BE2C (cell line): ENCODE measurements around the gene TXLNG.
"Not testable (repeated sequence)": the region's sequence is repeated elsewhere in the genome, so short reads cannot be mapped to it uniquely, and the experiment has no call there.

ENCODE experiments used
- DNase-seq: peaks from one replicate; pipeline ENCODE4 v3.0.0-alpha.2; 2020
- H3K27me3 ChIP-seq: fragments of 250-450 bp; sonication (Bioruptor Pico); 2 replicates; pipeline ENCODE4 v1.5.1; 2020; ENCODE audit warnings: mild to moderate bottlenecking
- H3K36me3 ChIP-seq: fragments of 250-450 bp; sonication (Bioruptor Pico); 2 replicates; pipeline ENCODE4 v1.5.1; 2020; ENCODE audit warnings: mild to moderate bottlenecking
- H3K4me1 ChIP-seq: fragments of 250-450 bp; sonication (Bioruptor Pico); 2 replicates; pipeline ENCODE4 v1.5.1; 2020
- H3K4me3 ChIP-seq: 2 replicates; pipeline ENCODE4 v1.5.1; 2011; ENCODE audit warnings: low read depth, low read length
- H3K9me3 ChIP-seq: fragments of 250-450 bp; sonication (Bioruptor Pico); 2 replicates; pipeline ENCODE4 v1.5.1; 2020
- CTCF ChIP-seq: IDR thresholded peaks from 2 replicates; pipeline ENCODE4 v1.5.1; 2012; ENCODE audit warnings: mild to moderate bottlenecking, low read depth, low read length

TXLNG gene

GRCh38 chrX:16852617-16853179 lies 66.4 kb downstream of the TXLNG start:
- no peak overlapping the region for H3K4me3 ChIP-seq
- peaks cover 22% of the 10 kb centered on the region for H3K36me3 ChIP-seq
- H3K4me1 ChIP-seq = no peaks in the 10 kb centered on the region
- no peak for DNase-seq
- no peaks in the 10 kb centered on the region for H3K9me3 ChIP-seq
- H3K27me3 ChIP-seq = no peaks in the 10 kb centered on the region
- no peak for TF ChIP-seq CTCF

DNA sequence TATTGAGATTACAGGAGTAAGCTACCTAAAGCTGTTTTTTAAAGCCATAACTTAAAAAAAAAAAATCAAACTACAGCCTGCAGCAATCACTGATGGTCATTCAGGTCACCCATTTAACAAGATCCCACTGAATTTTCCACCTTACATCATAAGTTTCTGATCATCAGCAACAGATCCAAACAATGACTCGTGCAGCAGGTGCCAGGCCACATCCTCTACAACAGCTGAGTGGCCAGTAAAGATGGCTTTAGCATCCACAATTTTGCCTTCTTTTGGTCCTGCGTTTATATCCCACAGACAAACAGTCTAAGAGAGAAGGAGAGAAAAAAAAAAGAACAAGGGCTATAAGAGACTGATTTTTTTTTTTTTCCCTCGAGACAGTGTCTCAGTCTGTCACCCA lies 67.3 kb downstream of the TXLNG start:
- DNase-seq = no peak
- TF ChIP-seq CTCF = no peak
- no peaks in the 10 kb centered on the region for H3K4me1 ChIP-seq
- H3K27me3 ChIP-seq = no peaks in the 10 kb centered on the region
- H3K9me3 ChIP-seq = no peaks in the 10 kb centered on the region
- H3K4me3 ChIP-seq = no peak overlapping the region
- H3K36me3 ChIP-seq = peaks cover 30% of the 10 kb centered on the region

DNA sequence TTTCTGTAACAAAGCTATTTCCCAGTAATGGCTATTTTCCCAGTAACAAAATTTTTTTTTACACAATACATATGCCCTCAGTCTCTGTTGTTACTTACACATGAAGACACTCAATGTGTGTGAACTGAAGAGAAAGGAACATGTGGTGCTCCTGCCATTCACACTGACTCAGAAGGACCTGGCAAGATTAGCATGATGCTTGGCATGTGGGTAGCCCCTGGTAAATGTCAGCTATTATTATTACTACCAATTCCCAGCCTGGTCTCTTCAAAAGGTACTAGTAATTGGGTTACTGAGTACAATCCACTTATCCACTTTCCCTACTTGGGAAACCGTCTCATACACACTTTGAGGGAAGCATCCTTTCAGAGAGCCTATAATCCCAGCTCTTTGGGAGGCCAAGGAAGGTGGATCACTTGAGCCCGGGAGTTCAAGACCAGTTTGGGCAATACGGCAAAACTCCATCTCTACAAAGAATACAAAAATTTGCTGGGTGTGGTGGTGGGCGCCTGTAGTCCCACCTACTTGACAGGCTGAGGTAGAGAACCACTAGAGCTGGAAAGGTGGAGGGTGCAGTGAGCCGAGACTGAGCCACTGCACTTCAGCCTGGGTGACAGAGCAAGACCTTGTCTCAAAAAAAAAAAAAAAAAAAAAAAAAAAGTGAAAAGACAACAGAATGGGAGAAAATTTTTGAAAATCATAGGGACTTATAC lies 69.3 kb downstream of the TXLNG start:
- peaks cover 44% of the 10 kb centered on the region for H3K36me3 ChIP-seq
- no peak for TF ChIP-seq CTCF
- H3K27me3 ChIP-seq = no peaks in the 10 kb centered on the region
- H3K4me3 ChIP-seq = no peak overlapping the region
- H3K4me1 ChIP-seq = no peaks in the 10 kb centered on the region
- no peaks in the 10 kb centered on the region for H3K9me3 ChIP-seq
- DNase-seq = no peak

DNA sequence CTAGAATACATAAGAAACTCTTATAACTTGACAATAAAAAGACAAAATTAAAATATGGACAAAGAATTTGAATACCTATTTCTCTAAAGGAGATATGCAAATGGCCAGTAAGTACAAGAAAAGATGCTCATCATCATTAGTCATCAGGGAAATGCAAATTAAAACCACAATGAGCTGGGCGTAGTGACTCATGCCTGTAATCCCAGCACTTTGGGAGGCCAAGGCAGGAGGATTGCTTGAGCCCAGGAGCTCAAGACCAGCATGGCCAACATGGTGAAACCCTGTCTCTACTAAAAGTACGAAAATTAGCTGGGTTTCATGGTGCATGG lies 69.8 kb downstream of the TXLNG start:
- DNase-seq, H3K9me3 ChIP-seq: not testable (repeated sequence)
- H3K36me3 ChIP-seq = peaks cover 46% of the 10 kb centered on the region

DNA sequence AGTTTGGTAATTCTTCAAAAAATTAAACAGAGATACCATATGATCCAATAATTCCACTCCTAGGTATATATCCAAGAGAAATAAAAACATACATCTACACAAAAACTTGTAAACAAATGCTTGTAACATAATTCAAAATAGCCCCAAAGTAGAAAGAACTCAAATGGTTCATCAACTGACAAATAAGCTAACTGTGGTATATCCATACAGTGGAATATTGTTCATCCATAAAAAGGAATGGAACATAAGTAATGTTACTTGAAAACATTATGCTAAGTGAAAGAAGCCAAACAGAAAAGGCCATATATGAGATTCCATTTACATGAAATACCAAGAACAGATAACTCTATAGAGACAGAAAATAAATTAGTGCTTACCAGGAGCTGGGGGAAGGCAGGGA lies 70.5 kb downstream of the TXLNG start:
- H3K4me1 ChIP-seq = no peaks in the 10 kb centered on the region
- no peaks in the 10 kb centered on the region for H3K27me3 ChIP-seq
- TF ChIP-seq CTCF = no peak
- H3K4me3 ChIP-seq = no peak overlapping the region
- no peaks in the 10 kb centered on the region for H3K9me3 ChIP-seq
- no peak for DNase-seq
- H3K36me3 ChIP-seq = peaks cover 53% of the 10 kb centered on the region

More for the DNA sequence above, 69.8 kb downstream of the TXLNG start:
- not testable (repeated sequence) for H3K4me3 ChIP-seq, H3K4me1 ChIP-seq, H3K27me3 ChIP-seq

DNA sequence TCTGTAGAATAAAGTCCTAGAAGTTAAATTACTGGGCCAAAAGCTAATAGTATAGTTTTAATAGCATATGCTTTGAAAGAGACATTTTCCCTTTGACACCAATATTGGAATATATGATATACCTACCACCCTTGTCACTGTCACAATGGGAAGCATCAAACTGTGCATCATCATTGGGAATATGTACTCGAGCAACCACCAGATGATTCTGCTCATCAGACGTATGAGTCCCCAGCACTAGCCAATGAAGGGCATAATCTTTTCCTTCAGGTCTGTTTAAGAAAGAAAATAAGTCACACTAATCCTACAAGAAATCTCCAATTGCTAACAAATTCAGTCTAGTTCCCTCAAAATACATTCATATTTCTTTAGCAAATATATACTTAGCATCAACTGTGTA lies 76.6 kb downstream of the TXLNG start:
- TF ChIP-seq CTCF = no peak
- no peaks in the 10 kb centered on the region for H3K9me3 ChIP-seq
- H3K27me3 ChIP-seq = no peaks in the 10 kb centered on the region
- no peaks in the 10 kb centered on the region for H3K4me1 ChIP-seq
- H3K36me3 ChIP-seq = peaks cover 40% of the 10 kb centered on the region
- H3K4me3 ChIP-seq = no peak overlapping the region
- DNase-seq = no peak
